ENCODE measurements around the gene ACSS1.
A peak's percentile ranks its signal among the peaks of the same experiment; 100 is the strongest.

ACSS1 gene

DNA sequence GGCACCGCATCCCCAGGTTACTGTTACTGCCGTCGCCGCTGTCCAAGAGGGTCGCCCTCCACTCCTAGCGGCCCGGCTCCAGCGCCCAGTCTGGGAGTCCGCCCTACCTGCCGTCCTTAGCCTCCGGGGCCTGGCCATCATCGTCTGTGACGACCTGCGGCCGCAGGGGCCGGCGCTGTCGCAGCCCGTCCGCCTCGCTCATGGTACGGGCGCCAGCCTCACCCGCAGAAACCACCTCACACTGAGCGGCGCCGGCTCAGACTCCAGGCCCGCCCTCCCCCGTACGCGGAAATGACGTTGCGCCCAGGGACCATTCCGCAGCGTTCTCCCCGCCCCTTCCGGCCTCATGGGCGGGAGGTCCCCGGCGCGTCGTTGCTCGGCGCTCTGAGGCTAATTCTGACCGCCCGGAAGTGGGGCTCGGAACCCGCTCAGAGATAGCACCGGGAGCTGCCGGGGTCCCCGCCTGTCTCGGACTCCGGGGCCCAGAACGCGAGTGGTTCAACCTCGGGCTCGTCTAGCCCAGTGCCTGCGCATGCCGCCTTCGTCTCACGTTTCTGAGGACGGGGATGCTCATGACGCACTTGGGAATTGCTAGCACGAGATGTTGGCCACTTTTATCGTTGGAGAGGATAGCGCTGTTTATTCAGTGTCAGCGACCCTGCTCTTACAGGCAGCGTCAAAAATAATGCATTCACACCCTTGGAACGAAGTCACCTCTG lies 65.3 kb downstream of the ACSS1 start, which contains the start of gene APMAP:
APMAP (minus strand) TSS at position 265 of the 719 bp plus-strand sequence; CDS start at position 202, 63 bp downstream.
- DNase-seq, result peak; percentile 95

DNA sequence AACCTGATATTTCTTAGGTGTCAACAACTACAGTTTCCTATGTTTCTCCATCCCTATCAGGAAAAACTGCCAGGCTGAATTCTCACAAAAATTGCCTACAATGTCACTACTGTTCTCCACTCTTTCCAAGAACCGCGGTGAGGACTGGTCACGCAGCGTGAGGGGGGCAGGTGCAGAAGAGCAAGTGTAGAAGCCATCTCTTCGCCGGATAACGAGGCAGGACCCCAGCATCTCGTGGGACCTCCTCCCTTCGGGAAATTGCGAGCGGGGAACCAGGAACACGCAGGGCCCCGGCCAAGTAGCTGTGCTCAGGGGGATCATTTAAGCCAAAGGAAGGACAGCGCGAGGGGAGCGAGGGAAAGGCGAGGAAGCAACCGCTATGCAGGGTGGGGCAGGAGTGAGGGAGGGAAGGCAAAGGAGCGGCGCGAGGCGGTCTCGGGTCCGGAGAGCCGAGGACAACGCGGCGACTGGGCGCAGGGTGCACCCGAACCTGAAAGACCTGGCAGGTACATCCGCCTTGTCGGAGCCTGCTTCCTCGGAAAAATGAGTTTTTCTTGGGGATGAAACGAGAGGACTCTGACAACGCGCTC lies 65.9 kb downstream of the ACSS1 start:
- no peak for DNase-seq

DNA sequence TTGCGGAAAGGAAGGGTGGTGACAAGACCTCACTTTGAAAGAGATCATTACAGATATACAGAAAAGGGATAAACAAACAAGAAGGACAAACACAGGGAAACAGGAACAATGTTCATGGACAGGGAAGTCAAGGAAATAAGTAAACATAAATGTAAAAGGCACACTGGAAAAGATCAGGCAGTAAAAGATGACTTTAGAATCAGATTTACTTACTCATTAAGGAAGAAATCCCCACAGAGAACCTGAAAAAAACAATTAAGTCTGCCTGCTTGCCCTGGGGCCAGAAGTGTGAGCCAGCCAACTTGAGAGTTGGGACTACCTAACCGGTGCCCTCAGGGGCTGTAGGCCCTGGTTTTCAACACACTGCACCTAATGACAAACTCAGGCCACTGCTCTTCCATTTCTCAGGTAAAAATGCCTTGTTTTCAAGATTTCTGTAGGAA lies 67.1 kb downstream of the ACSS1 start:
- DNase-seq, result peak; percentile 19

DNA sequence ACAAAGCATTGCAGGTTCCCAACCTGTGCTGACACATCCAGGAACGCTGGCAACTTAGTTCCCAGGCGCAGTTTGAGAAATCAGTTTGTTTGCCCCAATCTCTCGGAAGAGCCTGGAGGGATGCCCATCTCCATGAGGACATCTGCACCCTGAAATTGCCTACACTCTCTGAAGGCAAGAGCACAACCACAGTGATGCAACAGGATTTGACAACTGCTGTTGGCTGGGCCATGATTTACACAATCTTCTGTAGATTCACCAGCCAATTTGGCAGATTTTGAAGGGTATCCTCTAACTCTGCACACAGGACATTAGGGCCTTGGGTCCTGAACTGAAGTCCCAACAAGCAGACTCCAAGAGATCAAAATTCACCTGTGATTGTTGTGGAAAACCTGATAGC lies 68.8 kb downstream of the ACSS1 start:
- DNase-seq, result no peak

DNA sequence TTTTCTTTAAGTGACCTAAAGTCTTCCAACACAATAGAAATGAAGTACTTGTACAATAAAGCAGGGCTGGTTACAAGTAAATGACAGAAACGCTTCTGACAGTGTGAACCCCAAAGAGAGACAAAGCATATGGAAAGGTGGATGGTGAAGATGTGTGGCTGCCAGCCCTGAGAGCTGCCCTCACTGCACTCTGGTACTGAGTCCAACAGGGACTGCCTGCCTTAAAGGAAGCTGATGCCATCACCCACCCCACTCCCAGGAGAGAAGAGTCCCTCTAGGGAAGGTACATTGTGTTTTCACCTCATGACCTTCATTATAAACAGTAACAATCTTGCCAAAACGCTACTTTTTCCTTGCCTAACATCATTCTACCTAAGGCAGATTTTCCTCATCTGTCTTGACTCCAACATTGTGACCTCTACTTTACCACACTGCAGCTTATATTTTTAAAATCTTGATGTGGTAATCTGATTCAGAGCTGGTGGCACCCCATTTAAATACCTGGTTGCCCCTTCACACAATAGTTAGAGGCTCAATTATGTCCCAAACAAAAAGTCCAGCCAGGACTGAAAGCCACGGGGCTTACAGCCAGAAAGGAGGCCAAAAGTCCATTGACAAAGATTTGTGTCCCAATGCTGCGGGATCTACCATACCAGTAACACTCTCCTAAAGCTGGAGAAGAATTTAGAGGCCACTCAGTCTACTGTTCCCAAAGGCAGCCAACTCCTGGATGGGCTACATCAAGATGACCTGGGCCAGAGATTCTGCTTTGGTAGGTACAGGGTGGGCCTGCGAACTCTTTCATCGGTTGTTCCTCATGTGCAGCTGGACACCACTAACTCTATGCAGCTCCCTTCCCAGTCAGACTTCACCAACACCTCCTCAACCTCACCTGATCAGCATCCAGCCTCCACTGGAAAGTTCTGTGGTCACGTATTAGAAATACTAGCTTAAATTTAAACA lies 69.8 kb downstream of the ACSS1 start:
- DNase-seq, result no peak

DNA sequence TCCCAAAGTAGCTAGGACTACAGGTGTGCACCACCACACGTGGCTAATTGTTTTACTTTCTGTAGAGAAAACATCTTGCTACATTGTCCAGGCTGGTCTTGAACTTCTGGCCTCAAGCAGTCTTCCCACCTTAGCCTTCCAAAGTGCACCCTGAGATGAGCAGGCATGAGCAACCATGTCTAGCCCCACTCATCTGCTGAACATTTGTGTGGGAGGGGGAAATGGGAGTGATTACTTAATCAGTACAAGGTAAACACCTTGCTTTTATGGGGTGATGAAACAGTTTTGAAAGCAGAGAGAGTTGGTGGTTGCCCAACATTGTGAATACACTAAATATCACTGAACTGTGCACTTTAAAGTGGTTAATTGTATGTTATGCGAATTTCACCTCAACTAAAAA lies 70.7 kb downstream of the ACSS1 start:
- DNase-seq, result no peak

DNA sequence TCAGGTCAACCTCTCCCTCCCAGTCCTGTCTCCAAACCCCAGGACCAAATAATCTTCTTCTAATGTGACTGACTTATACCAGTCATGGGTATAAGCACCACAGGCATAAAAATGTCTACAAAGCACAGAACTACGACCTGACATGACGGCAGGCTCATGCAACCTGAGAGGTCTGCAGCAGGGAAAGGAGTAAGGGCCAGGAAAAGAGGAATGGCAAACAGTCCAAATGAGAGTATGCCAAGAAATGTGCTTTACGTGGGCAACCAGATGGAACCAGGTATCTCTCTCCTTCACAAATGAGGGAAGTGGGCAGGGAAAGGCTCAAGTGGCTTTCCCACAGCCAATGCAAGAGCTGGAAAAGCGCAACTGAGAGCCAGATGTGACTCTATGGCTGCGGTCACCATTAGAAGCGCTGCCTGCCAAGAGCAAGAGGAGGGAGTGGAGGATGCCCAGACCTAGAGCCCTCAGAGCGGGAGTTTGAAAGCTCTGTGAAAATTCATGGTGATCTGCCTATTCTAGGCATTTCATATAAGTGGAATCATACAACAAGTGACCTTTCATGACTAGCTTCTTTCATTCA lies 71.4 kb downstream of the ACSS1 start:
- peak; percentile 99 for DNase-seq

DNA sequence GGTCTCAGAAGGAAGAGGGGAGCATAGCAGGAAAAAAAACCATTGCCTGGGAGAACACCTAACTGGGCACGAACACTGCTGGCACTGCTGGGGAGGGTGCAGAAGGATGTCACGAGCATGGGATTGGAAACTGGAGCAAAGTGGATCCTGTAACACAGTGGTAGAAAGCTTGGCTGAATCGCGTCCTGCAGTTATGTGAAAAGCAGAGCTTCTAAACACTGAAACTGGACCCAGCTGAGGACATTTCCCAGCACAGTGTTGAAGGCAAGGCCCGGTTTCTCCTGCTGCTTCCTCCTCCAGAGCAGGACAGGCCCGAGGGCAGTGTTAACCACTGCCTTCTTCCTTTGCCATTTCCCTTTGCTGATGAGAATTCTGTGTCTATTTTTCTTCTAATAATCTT lies 72.1 kb downstream of the ACSS1 start:
- peak; percentile 12 for DNase-seq

DNA sequence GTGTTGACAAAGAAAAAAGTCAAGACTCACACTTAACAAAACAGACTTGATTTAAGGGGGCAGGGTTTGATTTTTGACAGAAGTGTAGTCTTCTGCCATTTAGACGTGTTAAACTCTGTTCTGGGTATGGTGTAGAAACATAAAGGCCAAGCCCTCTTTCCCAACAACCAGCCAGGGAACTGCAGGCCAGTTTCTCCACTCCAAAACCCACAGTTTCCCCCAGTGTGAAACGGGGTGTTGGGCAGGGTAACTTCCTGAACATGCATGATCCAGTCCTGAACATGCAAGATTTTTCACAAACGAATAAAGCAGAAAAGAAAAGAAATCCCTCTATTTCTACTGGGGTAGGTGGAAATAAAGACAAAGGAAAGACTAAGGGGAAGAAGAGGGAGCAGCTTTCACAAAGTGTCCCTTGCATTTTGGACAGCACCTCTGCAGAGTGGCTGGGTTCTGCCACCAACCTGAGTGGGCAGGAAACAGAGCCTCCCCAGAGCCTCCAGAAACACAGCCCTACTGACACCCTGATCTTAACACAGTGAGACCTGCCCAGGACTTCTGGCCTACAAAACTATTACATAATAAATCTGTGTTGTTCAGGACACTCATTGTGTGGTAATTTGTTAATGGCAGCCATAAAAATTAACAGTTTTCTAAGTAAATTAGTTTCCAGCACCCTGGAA lies 72.8 kb downstream of the ACSS1 start:
- DNase-seq, result no peak

DNA sequence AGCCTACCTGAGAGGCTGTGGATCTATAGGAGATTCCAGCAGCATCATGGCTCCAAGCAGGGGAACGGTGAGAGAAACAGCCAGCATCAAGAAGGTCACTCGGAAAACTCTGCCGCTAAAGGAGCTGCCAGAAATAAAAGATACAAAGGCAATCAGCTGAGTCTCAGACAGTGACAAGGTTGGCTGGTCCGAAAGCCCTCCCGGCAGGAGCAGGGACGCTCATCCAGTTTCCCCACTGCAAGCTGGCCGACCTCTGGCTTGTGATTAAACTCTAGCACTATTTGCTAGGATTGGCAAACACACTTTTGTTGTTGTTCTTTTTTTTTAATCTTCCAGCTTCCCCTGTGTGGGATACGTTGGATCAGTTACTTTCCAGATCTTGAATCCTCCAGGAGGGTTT lies 74.0 kb downstream of the ACSS1 start:
- no peak for DNase-seq

DNA sequence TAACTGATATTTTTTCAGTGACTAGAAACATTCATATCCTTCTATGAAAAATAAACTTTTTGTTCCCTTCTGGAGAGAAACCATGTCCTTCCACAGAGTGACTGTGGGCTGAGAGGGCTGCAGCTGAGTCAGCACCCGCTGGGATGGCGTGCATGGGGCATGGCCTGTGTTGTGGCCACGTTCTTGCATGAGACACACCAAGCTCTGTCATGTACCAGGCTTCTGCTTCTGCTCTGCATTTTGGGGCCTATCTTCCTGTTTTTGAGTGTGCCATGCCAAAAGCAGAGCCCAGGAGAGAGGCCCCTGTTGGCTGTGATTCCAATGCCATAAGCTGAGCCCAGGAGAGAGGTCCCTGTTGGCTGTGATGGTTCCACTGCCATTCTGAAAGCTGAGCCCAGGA lies 76.1 kb downstream of the ACSS1 start:
- DNase-seq, result no peak

DNA sequence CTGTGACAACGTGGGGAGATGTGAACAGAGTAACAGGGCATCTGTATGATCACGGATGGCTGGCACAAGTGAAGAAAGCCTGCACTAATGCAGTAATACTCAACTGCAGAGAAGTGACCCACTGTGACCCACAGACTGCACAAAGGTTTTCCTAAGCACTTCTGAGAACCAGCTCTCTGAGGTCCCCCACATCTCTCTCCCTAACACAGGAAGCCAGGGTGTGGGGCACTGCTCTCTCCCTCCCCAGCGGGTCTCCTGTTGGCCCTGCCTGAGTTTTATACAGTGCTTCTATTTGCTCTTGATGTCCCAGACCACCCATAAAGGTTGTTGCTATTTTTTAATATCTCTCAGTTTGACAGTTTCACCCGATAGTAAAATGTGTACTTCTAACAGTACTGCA lies 76.7 kb downstream of the ACSS1 start:
- no peak for DNase-seq

DNA sequence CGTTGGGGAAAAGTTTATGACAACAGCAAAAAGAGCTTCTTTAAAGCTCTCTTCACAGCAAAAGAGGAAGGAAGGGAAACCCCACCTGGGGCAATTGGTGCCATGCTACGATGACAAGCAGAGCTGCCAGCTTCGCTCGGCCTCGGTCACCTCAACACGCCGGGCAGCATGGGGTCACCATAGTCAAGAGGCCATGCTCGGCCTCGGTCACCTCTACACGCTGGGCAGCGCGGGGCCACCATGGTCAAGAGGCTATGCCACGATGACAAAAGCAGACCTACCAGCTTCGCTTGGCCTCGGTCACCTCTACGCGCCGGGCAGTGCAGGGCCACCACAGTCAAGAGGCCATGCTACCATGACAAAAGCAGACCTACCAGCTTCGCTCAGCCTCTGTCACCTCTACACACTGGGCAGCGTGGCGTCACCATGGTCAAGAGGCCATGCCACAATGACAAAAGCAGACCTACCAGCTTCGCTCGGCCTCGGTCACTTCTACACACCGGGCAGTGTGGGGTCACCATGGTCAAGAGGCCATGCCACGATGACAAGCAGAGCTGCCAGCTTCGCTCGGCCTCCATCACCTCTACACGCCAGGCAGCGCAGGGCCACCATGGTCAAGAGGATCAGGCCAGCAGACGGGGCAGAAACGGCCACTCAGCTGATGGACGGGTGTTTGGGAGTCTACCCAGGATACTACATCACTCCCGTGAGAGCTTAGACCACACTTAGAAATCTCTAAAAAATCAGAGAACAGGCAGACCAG lies 77.5 kb downstream of the ACSS1 start:
- DNase-seq, result no peak

DNA sequence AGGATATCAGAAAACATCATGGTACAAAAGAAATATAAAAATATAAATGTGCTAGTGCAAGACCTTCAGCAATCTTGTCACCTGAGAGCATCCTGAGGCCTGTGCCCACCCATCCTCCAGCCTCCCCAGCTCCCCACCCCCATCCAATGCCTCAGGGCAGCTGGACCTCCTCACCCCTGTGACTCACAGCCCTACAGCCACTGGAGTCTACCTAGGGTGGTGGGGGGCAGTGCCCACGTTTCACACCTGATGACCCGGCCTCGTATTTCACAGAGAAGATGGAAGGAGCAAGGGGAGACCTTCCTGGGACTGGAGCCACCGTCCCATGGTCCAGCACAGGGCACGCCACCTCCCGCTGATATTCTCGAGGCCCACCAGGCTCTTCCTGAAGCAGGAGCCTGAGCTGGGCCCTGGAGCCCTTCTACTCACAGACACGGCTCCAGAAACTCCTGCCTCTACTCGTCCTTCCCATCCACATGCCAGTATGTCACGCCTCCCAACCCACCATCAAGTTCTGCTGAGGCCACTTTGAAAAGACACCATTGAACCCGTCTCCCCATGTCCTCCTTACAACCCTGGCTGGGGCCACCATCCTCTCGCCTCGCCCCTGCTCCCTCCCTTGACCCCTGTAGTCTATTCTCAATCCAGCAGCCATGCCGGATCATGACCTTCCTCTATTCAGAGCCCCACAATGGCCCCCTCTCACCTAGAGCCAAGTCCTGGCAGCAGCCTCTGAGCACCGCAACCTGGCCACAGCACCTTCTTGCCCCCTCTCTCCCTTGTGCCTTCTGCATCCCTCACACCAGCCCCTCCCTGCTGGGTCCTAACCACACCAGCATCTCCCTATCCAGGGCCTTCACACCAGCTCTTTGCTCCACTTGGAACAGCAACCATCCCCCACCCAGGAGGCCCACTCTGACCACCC lies 78.6 kb downstream of the ACSS1 start:
- DNase-seq, result no peak

DNA sequence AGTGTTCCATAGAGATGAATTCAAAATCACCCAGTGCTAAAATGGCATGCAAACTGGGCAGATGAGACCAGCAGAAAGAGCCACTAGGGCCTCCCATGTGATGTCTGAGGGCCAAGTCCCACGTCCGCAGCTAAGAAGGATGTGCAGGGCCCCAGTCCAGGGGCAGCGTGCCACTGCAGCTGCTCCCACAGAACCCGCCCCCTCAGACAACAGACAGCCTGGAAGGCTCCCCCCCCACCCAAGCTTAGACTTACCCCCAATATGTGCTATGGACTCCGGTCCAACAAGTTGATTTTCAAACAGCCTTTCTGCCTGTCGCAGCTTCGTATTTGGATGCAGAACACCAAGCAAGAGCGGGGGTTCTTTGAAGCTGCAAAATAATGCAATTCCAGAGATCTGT lies 79.4 kb downstream of the ACSS1 start:
- no peak for DNase-seq

DNA sequence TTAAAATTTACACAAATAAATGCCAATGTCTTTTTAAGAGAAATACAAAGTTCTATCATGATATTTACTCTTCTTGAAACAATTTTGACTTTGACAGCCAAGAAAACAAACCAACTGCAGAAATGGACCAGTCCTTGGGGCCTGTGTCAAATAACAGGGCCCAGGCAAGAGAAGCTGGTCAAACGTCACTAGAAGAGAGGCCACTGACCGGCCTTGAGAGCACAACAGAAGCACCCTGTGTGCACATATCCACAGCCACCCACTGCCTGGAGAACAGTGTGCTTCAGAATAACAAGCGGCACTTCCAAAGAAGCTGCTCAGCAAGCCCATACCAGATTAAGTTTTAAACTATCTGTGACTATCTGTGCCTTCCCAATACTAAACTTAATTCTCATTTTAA lies 80.1 kb downstream of the ACSS1 start:
- DNase-seq, result no peak

DNA sequence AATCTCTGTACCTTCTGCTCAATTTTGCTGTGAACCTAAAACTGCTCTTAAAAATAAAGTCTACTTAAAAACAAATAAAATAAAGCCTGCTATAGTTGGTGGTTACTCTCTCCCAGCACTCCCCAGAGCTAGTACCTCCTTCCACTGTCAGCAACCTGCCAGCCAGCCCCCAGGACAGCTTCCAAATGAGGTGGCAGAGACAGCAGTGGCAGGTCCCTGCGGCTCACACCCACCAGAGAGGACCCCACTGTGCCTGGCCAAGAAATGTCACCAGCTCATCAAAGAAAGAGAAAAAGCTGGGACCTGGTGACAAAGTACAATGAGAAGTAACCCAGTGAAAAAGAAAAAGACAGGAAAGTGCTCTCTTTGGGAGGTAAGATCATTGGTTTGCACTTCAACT lies 80.6 kb downstream of the ACSS1 start:
- DNase-seq, result no peak

DNA sequence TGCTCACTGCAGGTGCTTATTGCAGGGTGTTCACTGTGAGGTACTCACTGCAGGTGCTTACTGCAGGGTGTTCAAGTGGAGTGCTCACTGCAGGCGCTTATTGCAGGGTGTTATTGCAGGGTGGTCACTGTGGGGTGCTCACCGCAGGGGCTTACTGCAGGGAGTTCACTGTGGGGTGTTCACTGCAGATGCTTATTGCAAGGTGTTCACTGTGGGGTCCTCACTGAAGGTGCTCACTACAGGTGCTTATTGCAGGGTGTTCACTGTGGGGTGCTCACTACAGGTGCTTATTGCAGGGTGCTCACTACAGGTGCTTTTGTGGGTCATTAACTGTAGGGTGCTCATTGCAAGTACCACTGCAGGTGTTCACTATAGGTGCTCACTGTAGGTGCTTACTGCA lies 85.6 kb downstream of the ACSS1 start:
- DNase-seq, result no peak

DNA sequence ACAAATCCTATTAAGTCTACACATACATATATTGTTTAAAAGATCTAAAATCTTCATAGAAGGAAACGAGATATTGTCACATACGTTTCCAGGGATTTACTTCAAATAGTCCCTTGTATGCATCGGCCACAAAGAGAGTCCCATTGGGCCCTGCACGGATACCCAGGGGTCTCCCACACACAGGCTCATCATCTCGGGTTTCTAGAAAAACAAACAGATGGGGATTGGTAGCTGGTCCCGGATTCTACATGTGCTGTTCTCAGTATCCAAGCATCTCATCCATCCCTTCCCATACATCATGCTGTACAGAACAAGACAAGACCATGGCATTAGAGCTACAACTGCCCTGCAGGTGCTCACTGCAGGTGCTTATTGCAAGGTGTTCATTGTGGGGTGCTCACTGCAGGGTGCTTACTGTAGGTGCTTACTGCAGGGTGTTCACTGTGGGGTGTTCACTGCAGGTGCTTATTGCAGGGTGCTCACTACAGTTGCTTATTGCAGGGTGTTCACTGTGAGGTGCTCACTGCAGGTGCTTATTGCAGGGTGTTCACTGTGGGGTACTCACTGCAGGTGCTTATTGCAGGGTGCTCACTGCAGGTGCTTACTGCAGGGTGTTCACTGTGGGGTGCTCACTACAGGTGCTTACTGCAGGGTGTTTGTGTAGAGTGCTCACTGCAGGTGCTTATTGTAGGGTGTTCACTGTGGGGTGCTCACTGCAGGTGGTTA lies 86.4 kb downstream of the ACSS1 start:
- no peak for DNase-seq

DNA sequence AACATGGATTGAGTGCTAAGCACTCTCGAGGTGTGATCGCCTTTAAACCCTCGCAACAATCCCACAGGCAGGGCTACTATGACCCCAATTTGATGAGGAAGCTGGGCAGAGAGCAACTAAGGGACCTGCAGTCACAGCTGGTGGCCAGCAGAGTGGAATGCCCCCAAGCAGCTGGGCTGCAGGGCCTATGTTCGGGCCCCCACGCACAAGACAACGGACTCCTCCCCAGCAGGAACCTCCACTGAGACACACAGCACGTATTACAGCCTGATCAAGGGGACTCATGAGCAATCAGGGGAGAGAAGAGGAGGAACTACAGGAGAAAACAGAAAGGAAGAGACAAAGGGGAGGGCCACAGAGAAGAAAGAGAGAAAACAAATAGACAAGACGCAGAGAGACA lies 87.2 kb downstream of the ACSS1 start:
- no peak for DNase-seq

Measured in NCI-H2029 (cell line).